H1 (cell line): ENCODE results near the gene BHLHE23.

Experiments
- KDM4A ChIP-seq: IDR thresholded peaks from one replicate; pipeline ENCODE4 v1.7.1; 2012; ENCODE audit warnings: low read depth, mild to moderate bottlenecking, moderate library complexity, low read length, inconsistent platforms; ENCODE audit not compliant: severe bottlenecking
- POLR2A ChIP-seq, 2 experiments: IDR thresholded peaks; 1 replicate in 1 of 2; 2 replicates in 1 of 2; pipeline ENCODE4 v1.6.1; 2011; ENCODE audit warnings: low read depth in 2 of 2, low read length in 2 of 2, mild to moderate bottlenecking in 2 of 2; ENCODE audit errors: control extremely low read depth in 1 of 2
- RAD21 ChIP-seq, 2 experiments: IDR thresholded peaks in 1 of 2; conservative IDR thresholded peaks in 1 of 2; 2 replicates each; pipeline ENCODE4 v1.6.1; 2011; ENCODE audit warnings: low read depth in 2 of 2, low read length in 2 of 2, improper control_type of control experiment in 1 of 2, inconsistent platforms in 1 of 2, mild to moderate bottlenecking in 1 of 2, moderate library complexity in 1 of 2
- TEAD4 ChIP-seq: IDR thresholded peaks from 2 replicates; pipeline ENCODE4 v1.6.1; 2012; ENCODE audit warnings: low read depth, low read length, inconsistent platforms, mixed read lengths
- TF ChIP-seq, protein P1 (sequence below), 3 experiments: IDR thresholded peaks; 1 replicate in 2 of 3; 2 replicates in 1 of 3; pipeline versions ENCODE4 v1.5.1 to v1.6.1; 2011; ENCODE audit warnings: low read length in 3 of 3, mild to moderate bottlenecking in 3 of 3, inconsistent platforms in 2 of 3, low read depth in 1 of 3, moderate library complexity in 1 of 3; ENCODE audit not compliant: insufficient read depth in 1 of 3; ENCODE audit errors: control extremely low read depth in 1 of 3

- TF ChIP-seq, protein P1, sequence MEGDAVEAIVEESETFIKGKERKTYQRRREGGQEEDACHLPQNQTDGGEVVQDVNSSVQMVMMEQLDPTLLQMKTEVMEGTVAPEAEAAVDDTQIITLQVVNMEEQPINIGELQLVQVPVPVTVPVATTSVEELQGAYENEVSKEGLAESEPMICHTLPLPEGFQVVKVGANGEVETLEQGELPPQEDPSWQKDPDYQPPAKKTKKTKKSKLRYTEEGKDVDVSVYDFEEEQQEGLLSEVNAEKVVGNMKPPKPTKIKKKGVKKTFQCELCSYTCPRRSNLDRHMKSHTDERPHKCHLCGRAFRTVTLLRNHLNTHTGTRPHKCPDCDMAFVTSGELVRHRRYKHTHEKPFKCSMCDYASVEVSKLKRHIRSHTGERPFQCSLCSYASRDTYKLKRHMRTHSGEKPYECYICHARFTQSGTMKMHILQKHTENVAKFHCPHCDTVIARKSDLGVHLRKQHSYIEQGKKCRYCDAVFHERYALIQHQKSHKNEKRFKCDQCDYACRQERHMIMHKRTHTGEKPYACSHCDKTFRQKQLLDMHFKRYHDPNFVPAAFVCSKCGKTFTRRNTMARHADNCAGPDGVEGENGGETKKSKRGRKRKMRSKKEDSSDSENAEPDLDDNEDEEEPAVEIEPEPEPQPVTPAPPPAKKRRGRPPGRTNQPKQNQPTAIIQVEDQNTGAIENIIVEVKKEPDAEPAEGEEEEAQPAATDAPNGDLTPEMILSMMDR (IDR thresholded peaks at IDR 0.05; ENCODE audit: control extremely low read depth in 1 of 3, insufficient read depth in 1 of 3, low read depth in 1 of 3, low read length in 3 of 3) = no peak
- TF ChIP-seq TEAD4 = no peak
- no peak for TF ChIP-seq POLR2A (IDR thresholded peaks at IDR 0.05; ENCODE audit: control extremely low read depth in 1 of 2, low read depth in 2 of 2, low read length in 2 of 2)
- TF ChIP-seq RAD21 (IDR thresholded peaks at IDR 0.05 in 1 of 2, conservative IDR thresholded peaks at IDR 0.05 in 1 of 2; ENCODE audit: low read depth in 2 of 2, low read length in 2 of 2) = no peak
- TF ChIP-seq KDM4A = no peak
Observed at GRCh38 chr20:63049191-63049518, 42.4 kb upstream of the BHLHE23 start.
